Tibial nerve (tissue), 3 donors: Measurements from ENCODE around the gene CELA2B.

ENCODE experiments used
- POLR2A ChIP-seq, 2 donors: fragments of 450-650 bp; IDR thresholded peaks; one replicate each; pipeline ENCODE4 v1.6.1; 2017; ENCODE audit warnings: antibody characterized with exemption in 2 of 2, mild to moderate bottlenecking in 2 of 2, moderate library complexity in 2 of 2
- TF ChIP-seq, protein P1 (sequence below), 5 experiments: fragments of 200-600 bp in 3 of 5; fragments of 450-650 bp in 2 of 5; sonication (generic) in 3 of 5; IDR thresholded peaks; one replicate each; pipeline ENCODE4 v1.5.1; 2016 to 2019; ENCODE audit warnings: antibody characterized with exemption in 5 of 5, mild to moderate bottlenecking in 3 of 5, moderate library complexity in 2 of 5

DNA sequence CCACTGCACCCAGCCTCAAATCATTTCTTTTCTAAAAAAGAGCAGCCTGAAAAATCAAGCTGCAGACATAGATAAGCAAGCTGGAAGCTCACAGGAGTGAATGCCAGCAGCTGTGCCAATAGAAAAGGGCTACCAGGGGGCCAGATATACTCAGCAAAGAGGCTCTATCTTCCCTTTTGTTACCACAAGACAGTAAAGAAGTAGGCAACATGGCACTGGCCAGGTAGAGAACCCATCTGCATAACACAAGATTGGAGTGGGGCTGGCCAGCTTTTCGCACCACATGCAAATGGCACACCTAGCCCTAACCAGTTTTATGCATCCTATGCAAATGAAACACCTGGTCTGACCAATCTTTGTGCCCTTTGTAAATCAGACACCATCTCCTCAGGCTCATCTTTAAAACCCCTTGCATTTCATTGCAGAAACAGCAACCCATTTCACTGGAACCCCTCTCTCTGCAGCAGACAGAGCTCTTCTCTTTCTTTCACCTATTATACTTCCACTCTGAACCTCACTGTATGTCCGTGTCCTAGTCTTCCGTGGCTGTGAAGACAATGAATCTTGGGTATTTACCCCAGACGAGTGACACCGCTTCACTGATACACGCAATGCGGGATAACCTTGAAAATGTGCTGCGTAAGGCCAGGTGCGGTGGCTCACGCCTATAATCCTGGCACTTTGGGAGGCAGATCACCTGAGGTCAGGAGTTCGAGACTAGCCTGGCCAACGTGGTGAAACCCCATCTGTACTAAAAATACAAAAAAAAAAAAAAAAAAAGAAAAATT, 33.0 kb downstream of the CELA2B start:
- TF ChIP-seq POLR2A (IDR thresholded peaks at IDR 0.05), result no peak
- TF ChIP-seq, protein P1, sequence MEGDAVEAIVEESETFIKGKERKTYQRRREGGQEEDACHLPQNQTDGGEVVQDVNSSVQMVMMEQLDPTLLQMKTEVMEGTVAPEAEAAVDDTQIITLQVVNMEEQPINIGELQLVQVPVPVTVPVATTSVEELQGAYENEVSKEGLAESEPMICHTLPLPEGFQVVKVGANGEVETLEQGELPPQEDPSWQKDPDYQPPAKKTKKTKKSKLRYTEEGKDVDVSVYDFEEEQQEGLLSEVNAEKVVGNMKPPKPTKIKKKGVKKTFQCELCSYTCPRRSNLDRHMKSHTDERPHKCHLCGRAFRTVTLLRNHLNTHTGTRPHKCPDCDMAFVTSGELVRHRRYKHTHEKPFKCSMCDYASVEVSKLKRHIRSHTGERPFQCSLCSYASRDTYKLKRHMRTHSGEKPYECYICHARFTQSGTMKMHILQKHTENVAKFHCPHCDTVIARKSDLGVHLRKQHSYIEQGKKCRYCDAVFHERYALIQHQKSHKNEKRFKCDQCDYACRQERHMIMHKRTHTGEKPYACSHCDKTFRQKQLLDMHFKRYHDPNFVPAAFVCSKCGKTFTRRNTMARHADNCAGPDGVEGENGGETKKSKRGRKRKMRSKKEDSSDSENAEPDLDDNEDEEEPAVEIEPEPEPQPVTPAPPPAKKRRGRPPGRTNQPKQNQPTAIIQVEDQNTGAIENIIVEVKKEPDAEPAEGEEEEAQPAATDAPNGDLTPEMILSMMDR (IDR thresholded peaks at IDR 0.05), result no peak
